Activated CD8-positive, alpha-beta memory T cell treated with anti-CD3 and anti-CD28 coated beads for 48 hours (primary cell): ENCODE results near the gene EPOP.

Experiments
- DNase-seq, 3 experiments: peaks; one replicate each; pipeline ENCODE4 v3.0.0-alpha.2; 2020; ENCODE audit warnings: low read depth in 2 of 3, low spot score in 2 of 3

Gene EPOP

GRCh38 chr17:38674014-38674748 lies 576 bp downstream of the EPOP start:
- no peak for DNase-seq

- no peak for DNase-seq
Observed at GRCh38 chr17:38673707-38674013, 1.1 kb downstream of the EPOP start.

GRCh38 chr17:38672788-38673706 lies 1.7 kb downstream of the EPOP start:
- no peak for DNase-seq

- no peak for DNase-seq
Observed at GRCh38 chr17:38671939-38672720, 2.6 kb downstream of the EPOP start.

- no peak for DNase-seq
Observed at GRCh38 chr17:38669520-38669919, 5.2 kb downstream of the EPOP start.

- no peak for DNase-seq
Observed at GRCh38 chr17:38667787-38668122, 7.0 kb downstream of the EPOP start.

GRCh38 chr17:38667099-38667786 lies 7.5 kb downstream of the EPOP start:
- DNase-seq = no peak

- DNase-seq = no peak
Observed at GRCh38 chr17:38663964-38664644, 10.7 kb downstream of the EPOP start.

- peak in 1 of 3 experiments; percentile 37 for DNase-seq
Observed at GRCh38 chr17:38663125-38663751, 11.5 kb downstream of the EPOP start.

- no peak for DNase-seq
Observed at GRCh38 chr17:38660097-38661025, 14.4 kb downstream of the EPOP start.

GRCh38 chr17:38659415-38659814 lies 15.3 kb downstream of the EPOP start:
- DNase-seq = no peak

GRCh38 chr17:38658741-38659345 lies 15.9 kb downstream of the EPOP start:
- no peak for DNase-seq

GRCh38 chr17:38657824-38658740 lies 16.7 kb downstream of the EPOP start:
- no peak for DNase-seq

GRCh38 chr17:38656959-38657823 lies 17.6 kb downstream of the EPOP start:
- DNase-seq = no peak

GRCh38 chr17:38654411-38655398 lies 20.1 kb downstream of the EPOP start:
- DNase-seq = no peak
